GM12892 (cell line): Measurements from ENCODE around the gene NF2.

ENCODE experiments used
- POLR2A ChIP-seq: IDR thresholded peaks from 2 replicates; pipeline ENCODE4 v1.6.1; 2011; ENCODE audit warnings: low read depth, low read length, control low read depth
- POLR2AphosphoS5 ChIP-seq: IDR thresholded peaks from 2 replicates; pipeline ENCODE4 v1.6.1; 2011; ENCODE audit warnings: low read depth, low read length, control low read depth
- TAF1 ChIP-seq: IDR thresholded peaks from 2 replicates; pipeline ENCODE4 v1.6.1; 2011; ENCODE audit warnings: low read depth, mild to moderate bottlenecking, control low read depth, low read length, borderline replicate concordance

DNA sequence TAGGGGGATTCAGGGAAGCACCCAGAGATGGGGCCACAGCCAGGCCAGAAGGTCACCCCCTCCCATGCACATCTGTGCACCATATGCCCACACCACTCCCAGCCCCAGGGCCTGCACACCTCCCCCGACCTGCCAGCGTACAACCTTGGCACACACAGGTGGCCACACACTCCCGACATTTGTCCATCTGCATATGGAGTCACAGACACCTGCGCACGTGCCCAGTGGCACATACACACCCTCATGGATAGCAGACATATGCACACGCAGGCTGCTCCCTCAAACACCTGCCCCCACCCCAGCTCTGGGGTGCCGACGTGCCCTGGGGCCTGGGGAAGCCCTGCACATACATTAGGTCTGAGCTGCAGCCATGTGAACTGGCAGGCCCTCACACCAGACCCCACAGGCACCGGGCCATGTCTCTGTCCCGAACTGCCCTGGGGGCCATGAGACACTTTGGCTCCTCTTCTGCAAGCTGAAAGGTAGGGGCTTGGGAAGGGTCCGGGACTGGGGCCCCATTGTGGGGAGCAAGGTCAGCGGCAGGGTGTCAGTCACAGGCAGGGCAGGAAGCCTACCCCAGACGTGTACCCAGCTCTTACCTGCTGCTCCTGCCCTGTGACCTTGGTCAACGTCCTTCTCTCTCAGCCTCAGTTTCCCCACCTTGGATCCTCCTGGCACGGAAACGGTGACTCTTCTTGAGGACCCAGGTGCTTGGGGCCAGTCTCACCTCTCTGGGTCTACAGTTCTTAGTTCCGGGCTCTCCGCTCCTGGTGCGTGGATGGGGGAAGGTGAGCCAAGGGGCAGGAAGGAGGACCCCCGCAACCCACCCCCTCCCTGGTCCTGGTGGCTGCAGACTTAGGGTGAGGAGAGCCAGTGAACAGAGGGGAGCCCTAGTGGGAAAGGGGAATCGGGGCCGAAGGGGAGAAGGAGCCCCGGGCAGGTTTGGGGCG is 115.8 kb downstream of the NF2 start:
- TF ChIP-seq POLR2A (no peak), TAF1 (no peak), POLR2AphosphoS5 (no peak)
